Testis (tissue), 3 donors: Measurements from ENCODE around the gene ANO8. TPM values are rescaled to one million over a fixed set of nuclear protein-coding genes. Genes with fewer than 3 reads are reported as not detected.

Source experiments
- DNase-seq: peaks from one replicate; pipeline ENCODE4 v3.0.0-alpha.2; 2019
- H3K27ac ChIP-seq, 2 donors: fragments of 200-600 bp; sonication (generic); one replicate each; pipeline ENCODE4 v1.5.1; 2019
- H3K27me3 ChIP-seq: fragments of 200-600 bp; sonication (generic); one replicate; pipeline ENCODE4 v1.5.1; 2019
- H3K36me3 ChIP-seq: fragments of 200-600 bp; sonication (generic); one replicate; pipeline ENCODE4 v1.5.1; 2017; ENCODE audit warnings: low read depth; ENCODE audit errors: missing control alignments
- H3K4me1 ChIP-seq: fragments of 200-600 bp; sonication (generic); one replicate; pipeline ENCODE4 v1.5.1; 2019
- H3K4me3 ChIP-seq, 2 donors: fragments of 200-600 bp; sonication (generic); one replicate each; pipeline ENCODE4 v1.5.1; 2017 to 2019
- H3K9me3 ChIP-seq: fragments of 200-600 bp; sonication (generic); one replicate; pipeline ENCODE4 v1.5.1; 2017
- POLR2A ChIP-seq: fragments of 450-650 bp; IDR thresholded peaks from one replicate; pipeline ENCODE4 v1.6.1; 2017; ENCODE audit warnings: antibody characterized with exemption, mild to moderate bottlenecking, moderate library complexity
- WGBS, 2 donors: methylation state at CpG; one replicate each; pipeline ENCODE4 v1.1.5; 2018; 5-methylcytosine and 5-hydroxymethylcytosine counted together
- intact Hi-C: fragments of 100-400 bp; cut with DNase I; formaldehyde crosslinking; loops from one replicate; pipeline ENCODE4 v1.15.1; 2023; ENCODE audit warnings: low total_unique reads
- polyA plus RNA-seq: library from polyadenylated mRNA; stranded (reverse); fragments of 350-450 nt; fragmentation: Illumina TruSeq; extraction: RNeasy Lipid Tissue Mini Kit (QIAGEN cat#74804); gene quantifications from one replicate; pipeline ENCODE4 v1.2.3, GENCODE V29; 2014; ENCODE audit warnings: low read depth, low replicate concordance; ENCODE audit not compliant: insufficient read depth
- total RNA-seq, 2 donors: library from RNA; depleted of rRNA; stranded (reverse); fragments of >200 nt; gene quantifications; one replicate each; pipeline ENCODE4 v1.2.3, GENCODE V29; 2016
- TF ChIP-seq, protein P1 (sequence below), 3 experiments: fragments of 450-650 bp in 2 of 3; fragments of 200-600 bp in 1 of 3; sonication (generic) in 1 of 3; IDR thresholded peaks; one replicate each; pipeline ENCODE4 v1.5.1; 2016 to 2019; ENCODE audit warnings: antibody characterized with exemption in 3 of 3, mild to moderate bottlenecking in 2 of 3, moderate library complexity in 1 of 3

ANO8 gene
- total and polyA plus RNA-seq, 3 donors from 2014 or later = 4.5 to 19.2 (median 17.5) TPM

DNA sequence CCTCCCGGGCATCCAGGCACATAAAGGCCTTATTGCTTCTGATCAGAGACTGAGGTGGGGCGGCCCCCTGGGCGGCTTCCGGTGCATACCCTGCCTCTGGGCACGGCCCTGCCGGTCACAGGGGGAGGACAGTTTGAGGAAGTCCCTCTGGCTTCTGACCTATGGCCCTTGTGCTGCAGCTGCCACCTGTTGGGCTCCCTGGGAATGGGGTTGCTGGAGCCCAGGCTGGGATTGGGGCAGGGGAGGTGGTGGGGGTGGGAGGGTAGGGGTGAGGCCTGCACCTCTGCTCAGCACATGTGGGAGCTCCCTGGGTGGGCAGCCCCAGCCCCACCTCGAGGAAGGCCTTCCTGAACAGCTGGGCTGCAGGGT, 10.7 kb downstream of the ANO8 start:
- intact Hi-C loops = no loop called here
- WGBS, 2 donors = 43 to 69% methylated on average over 4 to 6 of the region's 7 CpGs
- no peaks in the 10 kb centered on the region for H3K27me3 ChIP-seq
- no peaks in the 10 kb centered on the region for H3K36me3 ChIP-seq
- H3K9me3 ChIP-seq = no peaks in the 10 kb centered on the region
- H3K4me3 ChIP-seq = no peak overlapping the region
- TF ChIP-seq, protein P1, sequence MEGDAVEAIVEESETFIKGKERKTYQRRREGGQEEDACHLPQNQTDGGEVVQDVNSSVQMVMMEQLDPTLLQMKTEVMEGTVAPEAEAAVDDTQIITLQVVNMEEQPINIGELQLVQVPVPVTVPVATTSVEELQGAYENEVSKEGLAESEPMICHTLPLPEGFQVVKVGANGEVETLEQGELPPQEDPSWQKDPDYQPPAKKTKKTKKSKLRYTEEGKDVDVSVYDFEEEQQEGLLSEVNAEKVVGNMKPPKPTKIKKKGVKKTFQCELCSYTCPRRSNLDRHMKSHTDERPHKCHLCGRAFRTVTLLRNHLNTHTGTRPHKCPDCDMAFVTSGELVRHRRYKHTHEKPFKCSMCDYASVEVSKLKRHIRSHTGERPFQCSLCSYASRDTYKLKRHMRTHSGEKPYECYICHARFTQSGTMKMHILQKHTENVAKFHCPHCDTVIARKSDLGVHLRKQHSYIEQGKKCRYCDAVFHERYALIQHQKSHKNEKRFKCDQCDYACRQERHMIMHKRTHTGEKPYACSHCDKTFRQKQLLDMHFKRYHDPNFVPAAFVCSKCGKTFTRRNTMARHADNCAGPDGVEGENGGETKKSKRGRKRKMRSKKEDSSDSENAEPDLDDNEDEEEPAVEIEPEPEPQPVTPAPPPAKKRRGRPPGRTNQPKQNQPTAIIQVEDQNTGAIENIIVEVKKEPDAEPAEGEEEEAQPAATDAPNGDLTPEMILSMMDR (IDR thresholded peaks at IDR 0.05) = no peak
- no peak for TF ChIP-seq POLR2A
- peaks cover 30% of the 10 kb centered on the region for H3K4me1 ChIP-seq
- no peak for DNase-seq
- H3K27ac ChIP-seq = no peak overlapping the region

DNA sequence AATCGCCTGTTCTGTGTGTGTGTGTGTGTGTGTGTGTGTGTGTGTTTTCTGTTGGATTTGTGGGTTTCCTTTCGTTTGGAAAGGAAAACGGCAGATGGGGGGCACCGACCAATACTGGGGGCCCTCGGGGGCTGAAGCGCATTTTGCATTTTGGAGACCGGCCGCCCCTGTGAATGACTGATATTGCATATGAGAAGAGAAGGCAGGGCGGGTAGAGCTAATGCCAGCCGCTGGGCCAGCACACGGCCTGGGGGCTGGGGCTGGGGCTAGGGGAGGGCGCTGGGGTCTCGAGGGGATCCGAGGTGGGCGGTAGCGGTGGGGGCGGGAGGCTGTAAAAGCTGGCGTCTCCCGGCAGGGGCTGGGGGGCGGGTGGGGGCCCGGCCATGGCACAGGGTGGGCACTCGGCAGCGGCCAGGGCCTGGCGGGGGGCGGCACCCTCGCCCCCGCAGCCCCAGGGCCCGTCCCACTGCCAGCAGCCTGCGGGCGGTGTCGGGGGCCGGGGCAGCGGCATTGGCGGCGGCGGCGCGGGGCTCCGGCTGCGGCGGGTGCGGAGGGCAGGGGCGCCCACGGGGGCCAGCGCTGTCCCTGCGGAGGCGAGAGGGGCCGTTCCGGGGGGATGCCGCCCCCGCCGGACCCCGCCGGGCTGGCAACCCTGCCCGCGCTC, 11.2 kb downstream of the ANO8 start:
- DNase-seq = no peak
- WGBS, 2 donors = 28 to 52% methylated on average over 28 to 46 of the region's 56 CpGs
- Histone ChIP-seq H3K4me1 (peaks cover 30% of the 10 kb centered on the region), H3K27me3 (no peaks in the 10 kb centered on the region), H3K27ac (no peak overlapping the region), H3K4me3 (no peak overlapping the region), H3K9me3 (no peaks in the 10 kb centered on the region), H3K36me3 (no peaks in the 10 kb centered on the region)
- intact Hi-C loops = no loop called here
- TF ChIP-seq POLR2A = no peak
- TF ChIP-seq, protein P1 (IDR thresholded peaks at IDR 0.05) = no peak

DNA sequence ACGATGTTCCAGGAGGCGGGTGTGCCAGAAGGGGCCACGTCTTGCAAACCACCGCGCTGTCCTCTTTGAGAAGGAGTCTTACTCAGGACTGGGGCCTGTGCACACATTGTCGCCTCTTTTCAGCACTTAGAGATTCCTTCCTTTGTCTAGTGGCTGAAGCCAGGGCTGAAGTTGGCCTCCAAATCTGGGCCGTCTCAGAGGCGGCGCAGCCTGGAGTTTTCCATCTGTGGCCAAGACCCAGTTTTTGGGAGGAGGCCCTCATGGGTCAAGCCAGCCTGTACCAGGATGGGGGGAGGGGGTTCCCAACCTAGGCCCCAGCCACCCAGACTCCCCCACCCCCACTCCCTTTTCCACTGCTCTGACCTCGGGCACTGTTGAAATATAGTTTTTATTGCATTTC, 11.8 kb downstream of the ANO8 start:
- Histone ChIP-seq H3K4me1 (peaks cover 25% of the 10 kb centered on the region), H3K36me3 (no peaks in the 10 kb centered on the region)
- intact Hi-C loops = no loop called here

DNA sequence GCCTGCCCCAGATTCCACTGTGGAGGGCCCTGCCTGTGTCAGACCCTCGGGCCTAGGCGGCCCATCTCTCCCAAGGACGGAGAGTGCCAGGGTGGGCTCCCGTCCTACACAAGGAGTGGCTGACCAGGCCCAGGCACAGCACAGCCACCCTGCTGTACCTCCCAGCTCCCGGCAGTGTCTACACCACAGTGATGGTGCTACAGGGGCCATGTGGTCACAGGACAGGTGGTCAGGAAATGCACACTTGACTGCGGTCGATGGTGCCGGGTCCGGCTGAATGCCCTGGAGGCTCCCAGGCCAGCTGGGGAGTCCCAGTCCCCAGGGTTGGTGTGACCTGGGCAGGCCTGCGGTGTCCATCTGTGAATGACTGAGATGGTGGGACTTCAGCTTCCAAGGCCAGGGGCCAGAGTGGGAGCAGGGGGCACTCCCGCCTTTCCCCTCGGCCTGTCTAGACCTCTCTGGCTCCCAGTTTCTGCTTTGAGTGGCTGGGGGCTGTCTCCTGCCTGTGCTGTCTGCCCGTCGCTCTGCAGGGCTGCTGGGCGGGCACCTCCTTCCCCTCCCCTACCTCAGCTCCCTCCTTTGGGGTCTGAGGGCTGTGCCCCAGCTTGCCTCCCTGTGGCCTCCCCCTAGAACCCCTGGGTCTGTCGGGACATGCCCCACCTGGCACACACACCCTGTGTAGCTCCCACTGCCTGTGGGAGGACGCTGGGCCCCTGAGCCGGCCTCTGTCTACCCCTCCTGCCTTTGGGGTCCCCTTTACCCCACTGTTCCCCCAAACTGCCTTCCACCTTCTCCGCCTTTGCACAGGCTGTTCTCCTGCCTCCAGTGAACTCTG, 12.8 kb downstream of the ANO8 start:
- no peaks in the 10 kb centered on the region for H3K27me3 ChIP-seq
- no peak overlapping the region for H3K4me3 ChIP-seq
- H3K4me1 ChIP-seq = peaks cover 17% of the 10 kb centered on the region
- WGBS, 2 donors = 86 to 87% methylated on average over 14 to 19 of the region's 19 CpGs
- no peaks in the 10 kb centered on the region for H3K36me3 ChIP-seq
- intact Hi-C loops = no loop called here
- H3K27ac ChIP-seq = no peak overlapping the region
- no peaks in the 10 kb centered on the region for H3K9me3 ChIP-seq
- DNase-seq = no peak
- TF ChIP-seq, protein P1 (IDR thresholded peaks at IDR 0.05) = no peak
- TF ChIP-seq POLR2A = no peak

More for the DNA sequence above, 11.8 kb downstream of the ANO8 start:
- no peak overlapping the region for H3K4me3 ChIP-seq
- WGBS, 2 donors = 65 to 72% methylated on average over 4 to 10 of the region's 10 CpGs
- H3K27ac ChIP-seq = no peak overlapping the region
- H3K27me3 ChIP-seq = no peaks in the 10 kb centered on the region
- no peaks in the 10 kb centered on the region for H3K9me3 ChIP-seq
- TF ChIP-seq POLR2A = no peak
- TF ChIP-seq, protein P1 (IDR thresholded peaks at IDR 0.05) = no peak
- DNase-seq = no peak
